ENCODE results near the gene CHP2.

Gene CHP2

GRCh38 chr16:23773339-23773738 lies 18.5 kb downstream of the CHP2 start:
- no peaks in the 10 kb centered on the region for H3K9me3 ChIP-seq (ENCODE audit: control insufficient read depth, insufficient read depth, low read depth, low read length)
- ChIA-PET POLR2A (no interaction called here), CTCF (interaction anchor here (0.6 to 0.7 kb wide), 3 partner anchors 27 to 262 kb away, joined by 3 to 4 read pairs (median 3); no protein-coding TSS in a partner anchor)
- H3K4me3 ChIP-seq (ENCODE audit: low read depth, low read length), result no peak overlapping the region
- TF ChIP-seq ZNF169 (tag by site-specific recombination; IDR thresholded peaks at IDR 0.05) (no peak), ZNF121 (tag by site-specific recombination; IDR thresholded peaks at IDR 0.05) (peak; percentile 50; the same call in 1 of the 2 replicates), ZNF473 (tag by site-specific recombination; IDR thresholded peaks at IDR 0.05) (no peak)
- H3K27ac ChIP-seq (ENCODE audit: extremely low read depth, low read depth, low read length), result no peak overlapping the region
- H3K36me3 ChIP-seq (ENCODE audit: control insufficient read depth in 2 of 2, insufficient read depth in 1 of 2, low read length in 2 of 2), result no peaks in the 10 kb centered on the region
- H3K4me1 ChIP-seq (ENCODE audit: control insufficient read depth, insufficient read depth, low read length), result no peaks in the 10 kb centered on the region

GRCh38 chr16:23781176-23781575 lies 26.4 kb downstream of the CHP2 start:
- Histone ChIP-seq H3K4me1 (ENCODE audit: control insufficient read depth, insufficient read depth, low read length) (peaks cover 3% of the 10 kb centered on the region; the same call in 1 of the 2 replicates), H3K36me3 (ENCODE audit: control insufficient read depth in 2 of 2, insufficient read depth in 1 of 2, low read length in 2 of 2) (no peaks in the 10 kb centered on the region), H3K9me3 (ENCODE audit: control insufficient read depth, insufficient read depth, low read depth, low read length) (no peaks in the 10 kb centered on the region), H3K4me3 (ENCODE audit: low read depth, low read length) (no peak overlapping the region), H3K27ac (ENCODE audit: extremely low read depth, low read depth, low read length) (no peak overlapping the region)
- POLR2A ChIA-PET, result no interaction called here
- TF ChIP-seq ZNF26 (tag by site-specific recombination; IDR thresholded peaks at IDR 0.05), result no peak
- TF ChIP-seq ZNF510 (tag by site-specific recombination; IDR thresholded peaks at IDR 0.05; ENCODE audit: insufficient replicate concordance), result no peak
- TF ChIP-seq ZNF18 (tag by site-specific recombination; IDR thresholded peaks at IDR 0.05), result no peak
- TF ChIP-seq ZNF488 (tag by site-specific recombination; IDR thresholded peaks at IDR 0.05), result no peak
- no peak for TF ChIP-seq ZNF398 (tag by site-specific recombination; IDR thresholded peaks at IDR 0.05)
- 0 out of 2 replicates have a peak, but pooled peaks have one; percentile 29 for TF ChIP-seq FEZF1 (tag by site-specific recombination; IDR thresholded peaks at IDR 0.05)
- TF ChIP-seq ZNF660 (tag by site-specific recombination; IDR thresholded peaks at IDR 0.05), result no peak
- no peak for TF ChIP-seq ZNF837 (tag by site-specific recombination; IDR thresholded peaks at IDR 0.05)
- no peak for TF ChIP-seq KLF16 (tag by site-specific recombination; IDR thresholded peaks at IDR 0.05)
- TF ChIP-seq BCL6B (tag by site-specific recombination; IDR thresholded peaks at IDR 0.05), result no peak
- TF ChIP-seq GFI1B (tag by site-specific recombination; IDR thresholded peaks at IDR 0.05), result no peak
- peak; percentile 34; the same call in 1 of the 2 replicates for TF ChIP-seq PRDM6 (tag by site-specific recombination; IDR thresholded peaks at IDR 0.05)
- TF ChIP-seq ZNF404 (tag by site-specific recombination; IDR thresholded peaks at IDR 0.05), result no peak
- TF ChIP-seq ZNF654 (tag by site-specific recombination; IDR thresholded peaks at IDR 0.05; ENCODE audit: low read depth), result no peak
- TF ChIP-seq ZNF132 (tag by site-specific recombination; IDR thresholded peaks at IDR 0.05; ENCODE audit: borderline replicate concordance), result no peak
- CTCF ChIA-PET, result no interaction called here

Measured in HEK293 (cell line).